Measurements from ENCODE around the gene EEF1AKMT3. TPM values are rescaled to one million over a fixed set of nuclear protein-coding genes. Genes with fewer than 3 reads are reported as not detected.

The EEF1AKMT3 gene
- total and polyA plus RNA-seq, 4 donors: 1.5 to 6.4 (median 2.1) TPM

GRCh38 chr12:57793920-57794319 lies 21.5 kb downstream of the EEF1AKMT3 start:
- Histone ChIP-seq H3K27ac (ENCODE audit: low read depth in 1 of 2, low read length in 2 of 2) (no peak overlapping the region), H3K9ac (ENCODE audit: low read depth in 1 of 2, low read length in 2 of 2) (no peak overlapping the region), H3K27me3 (ENCODE audit: control insufficient read depth in 4 of 4, insufficient read depth in 4 of 4, low read length in 3 of 4) (no peaks in the 10 kb centered on the region), H3K36me3 (ENCODE audit: control insufficient read depth in 4 of 4, insufficient read depth in 3 of 4, low read depth in 1 of 4, low read length in 3 of 4) (peaks cover 4 to 52% (median 33%) of the 10 kb centered on the region in 4 donors), H3K9me3 (ENCODE audit: control insufficient read depth in 4 of 4, low read length in 3 of 4) (no peaks in the 10 kb centered on the region), H3K4me1 (ENCODE audit: control insufficient read depth in 4 of 4, insufficient read depth in 4 of 4, low read length in 3 of 4) (no peaks in the 10 kb centered on the region), H3K4me3 (ENCODE audit: low read depth in 1 of 3, low read length in 3 of 3) (no peak overlapping the region)
- no peak for DNase-seq (ENCODE audit: low spot score)
- 63% methylated on average over 1 of the region's 1 CpG for WGBS
- TF ChIP-seq EGR1 (IDR thresholded peaks at IDR 0.05; ENCODE audit: low read depth in 2 of 2) (no peak), REST (IDR thresholded peaks at IDR 0.05) (no peak), ZBTB33 (IDR thresholded peaks at IDR 0.05) (no peak), ATF3 (IDR thresholded peaks at IDR 0.05) (no peak), NR2F2 (IDR thresholded peaks at IDR 0.05) (no peak), GABPA (IDR thresholded peaks at IDR 0.05 in 1 of 2, conservative IDR thresholded peaks at IDR 0.05 in 1 of 2) (no peak)

- H3K4me1 ChIP-seq (ENCODE audit: control insufficient read depth in 4 of 4, insufficient read depth in 4 of 4, low read length in 3 of 4): no peaks in the 10 kb centered on the region
- H3K36me3 ChIP-seq (ENCODE audit: control insufficient read depth in 4 of 4, insufficient read depth in 3 of 4, low read depth in 1 of 4, low read length in 3 of 4): peaks cover 4 to 60% (median 41%) of the 10 kb centered on the region in 4 donors
- no peak overlapping the region for H3K9ac ChIP-seq (ENCODE audit: low read depth in 1 of 2, low read length in 2 of 2)
- H3K4me3 ChIP-seq (ENCODE audit: low read depth in 1 of 3, low read length in 3 of 3): no peak overlapping the region
- no peak overlapping the region for H3K27ac ChIP-seq (ENCODE audit: low read depth in 1 of 2, low read length in 2 of 2)
- 96% methylated on average over 6 of the region's 6 CpGs for WGBS
- TF ChIP-seq REST (IDR thresholded peaks at IDR 0.05): no peak
- TF ChIP-seq JUND (IDR thresholded peaks at IDR 0.05): no peak
- TF ChIP-seq ZBTB33 (IDR thresholded peaks at IDR 0.05): no peak
- TF ChIP-seq MAX (IDR thresholded peaks at IDR 0.05): no peak
- TF ChIP-seq CTCF (IDR thresholded peaks at IDR 0.05; ENCODE audit: low read depth, low read length, missing input control): no peak
- TF ChIP-seq HNF4G (IDR thresholded peaks at IDR 0.05): no peak
- no peak for TF ChIP-seq TAF1 (conservative IDR thresholded peaks at IDR 0.05)
- no peak for TF ChIP-seq HNF4A (conservative IDR thresholded peaks at IDR 0.05)
- TF ChIP-seq EGR1 (IDR thresholded peaks at IDR 0.05; ENCODE audit: low read depth in 2 of 2): no peak
- no peak for TF ChIP-seq FOXA2 (IDR thresholded peaks at IDR 0.05)
- no peak for DNase-seq (ENCODE audit: low spot score)
- H3K27me3 ChIP-seq (ENCODE audit: control insufficient read depth in 4 of 4, insufficient read depth in 4 of 4, low read length in 3 of 4): no peaks in the 10 kb centered on the region
- H3K9me3 ChIP-seq (ENCODE audit: control insufficient read depth in 4 of 4, low read length in 3 of 4): no peaks in the 10 kb centered on the region
These were observed 22.9 kb downstream of the EEF1AKMT3 start for GRCh38 chr12:57795354-57795753.

Measured in liver (tissue), 9 donors.